Stimulated activated CD4-positive, alpha-beta T cell treated with anti-CD3 and anti-CD28 coated beads, TNF-alpha, amount 100 ng/mL, for 48 hours (primary cell): ENCODE data around the gene GPR156.

Experiments
- DNase-seq, 3 donors: peaks; one replicate each; pipeline ENCODE4 v3.0.0-alpha.2; 2020; ENCODE audit warnings: low read depth in 3 of 3

Gene GPR156

GRCh38 chr3:120119846-120120510, 165.0 kb downstream of the GPR156 start:
- DNase-seq = no peak
